K562 (cell line): ENCODE results near the gene IQUB. TPM values are rescaled to one million over a fixed set of nuclear protein-coding genes. Genes with fewer than 3 reads are reported as not detected.

ENCODE experiments used
- BACH1 ChIP-seq: fragments of 200-800 bp; sonication (Bioruptor generic); IDR thresholded peaks from 2 replicates; pipeline ENCODE4 v1.6.1; 2016; ENCODE audit warnings: missing genetic modification characterization, missing compliant biosample characterization
- BRF1 ChIP-seq: IDR thresholded peaks from 3 replicates; pipeline ENCODE4 v1.6.1; 2011; ENCODE audit warnings: borderline replicate concordance, mild to moderate bottlenecking; ENCODE audit not compliant: insufficient read length; ENCODE audit errors: extremely low read depth
- CREM ChIP-seq: IDR thresholded peaks from 2 replicates; pipeline ENCODE4 v1.6.1; 2014; ENCODE audit warnings: antibody characterized with exemption, low read depth
- HLTF ChIP-seq: fragments of 450-650 bp; IDR thresholded peaks from 2 replicates; pipeline ENCODE4 v1.6.1; 2016
- MAFK ChIP-seq: IDR thresholded peaks from 2 replicates; pipeline ENCODE4 v1.6.1; 2011; ENCODE audit warnings: low read length, improper control_type of control experiment
- MCM3 ChIP-seq: fragments of 450-650 bp; IDR thresholded peaks from 2 replicates; pipeline ENCODE4 v1.6.1; 2016
- NCOA4 ChIP-seq: fragments of 450-650 bp; IDR thresholded peaks from 2 replicates; pipeline ENCODE4 v1.6.1; 2018; ENCODE audit warnings: mild to moderate bottlenecking; ENCODE audit not compliant: partially characterized antibody
- NUFIP1 ChIP-seq: fragments of 450-650 bp; IDR thresholded peaks from 2 replicates; pipeline ENCODE4 v1.6.1; 2018; ENCODE audit not compliant: partially characterized antibody
- PTRF ChIP-seq: fragments of 450-650 bp; IDR thresholded peaks from 2 replicates; pipeline ENCODE4 v1.6.1; 2016; ENCODE audit warnings: mild to moderate bottlenecking, missing genetic modification characterization, missing compliant biosample characterization
- RB1 ChIP-seq: fragments of 450-650 bp; IDR thresholded peaks from 2 replicates; pipeline ENCODE4 v1.6.1; 2017; ENCODE audit warnings: low read depth, mild to moderate bottlenecking
- RFX1 ChIP-seq: fragments of 450-650 bp; IDR thresholded peaks from 2 replicates; pipeline ENCODE4 v1.6.1; 2016; ENCODE audit warnings: mild to moderate bottlenecking, moderate library complexity
- RFX7 ChIP-seq: fragments of 250-450 bp; sonication (Bioruptor Pico); IDR thresholded peaks from 2 replicates; pipeline ENCODE4 v1.5.1; 2021; ENCODE audit warnings: mild to moderate bottlenecking
- RHOXF2B ChIP-seq: fragments of 250-450 bp; sonication (Bioruptor Pico); conservative IDR thresholded peaks from 2 replicates; pipeline ENCODE4 v1.5.1; 2021
- TCF7L2 ChIP-seq: fragments of 150-350 bp; IDR thresholded peaks from 2 replicates; pipeline ENCODE4 v1.6.1; 2016; ENCODE audit warnings: low read depth, mild to moderate bottlenecking, low read length, moderate library complexity
- ZBTB17 ChIP-seq: fragments of 450-650 bp; formaldehyde crosslinking; IDR thresholded peaks from 2 replicates; pipeline ENCODE4 v1.4.0; 2020; ENCODE audit warnings: mild to moderate bottlenecking
- ZNF124 ChIP-seq: sonication (generic); formaldehyde crosslinking; IDR thresholded peaks from 2 replicates; pipeline ENCODE4 v1.8.1; 2022; ENCODE audit warnings: missing genetic modification reagents
- ZNF140 ChIP-seq: fragments of 250-450 bp; sonication (Bioruptor Pico); IDR thresholded peaks from 2 replicates; pipeline ENCODE4 v1.8.0; 2021; ENCODE audit warnings: moderate library complexity, mild to moderate bottlenecking, inconsistent platforms
- ZNF232 ChIP-seq: sonication (generic); formaldehyde crosslinking; IDR thresholded peaks from 2 replicates; pipeline ENCODE4 v1.8.0; 2022; ENCODE audit warnings: mild to moderate bottlenecking, missing genetic modification reagents
- ZNF24 ChIP-seq: fragments of 450-650 bp; IDR thresholded peaks from 2 replicates; pipeline ENCODE4 v1.6.1; 2016
- ZNF507 ChIP-seq: conservative IDR thresholded peaks from 2 replicates; pipeline ENCODE4 v1.6.1; 2017; ENCODE audit warnings: missing genetic modification characterization, missing compliant biosample characterization
- ZNF518B ChIP-seq: fragments of 250-450 bp; sonication (Bioruptor Pico); IDR thresholded peaks from 2 replicates; pipeline ENCODE4 v1.5.0; 2021; ENCODE audit warnings: mild to moderate bottlenecking, moderate library complexity
- polyA plus RNA-seq, 8 experiments: library from polyadenylated mRNA; depleted of rRNA in 4 of 8; stranded (reverse) in 5 of 8; unstranded in 3 of 8; fragments of >200 nt; fragmentation: Nextera tagmentation in 2 of 8; fragmentation: Illumina TruSeq in 1 of 8; extraction: Ambion mirVana in 2 of 8; extraction: Trizol in 1 of 8; gene quantifications; 2 replicates each; pipeline versions ENCODE4 v1.2.1 to v1.2.3, GENCODE V29; 2011 to 2014; ENCODE audit warnings: inconsistent platforms in 1 of 8, missing spikeins in 1 of 8
- total RNA-seq, 7 experiments: library from RNA; depleted of rRNA in 6 of 7; stranded (reverse); fragments of >200 nt in 6 of 7; fragmentation: Illumina TruSeq in 2 of 7; extraction: Trizol in 2 of 7; gene quantifications; 2 replicates each; pipeline versions ENCODE4 v1.2.1 to v1.2.3, GENCODE V29; 2011 to 2021; ENCODE audit warnings: low replicate concordance in 1 of 7
- TF ChIP-seq, protein P1 (sequence below): sonication (generic); formaldehyde crosslinking; IDR thresholded peaks from 2 replicates; pipeline ENCODE4 v1.8.0; 2022; ENCODE audit warnings: mild to moderate bottlenecking, missing genetic modification reagents, borderline replicate concordance
- TF ChIP-seq, protein P2 (sequence below), 2 experiments: IDR thresholded peaks; 2 replicates each; pipeline ENCODE4 v1.6.1; 2012; ENCODE audit warnings: improper control_type of control experiment in 2 of 2, low read depth in 2 of 2, low read length in 2 of 2, borderline replicate concordance in 1 of 2
- TF ChIP-seq, protein P3 (sequence below): fragments of 250-450 bp; sonication (Bioruptor Pico); IDR thresholded peaks from 2 replicates; pipeline ENCODE4 v1.4.0; 2020; ENCODE audit warnings: mild to moderate bottlenecking

IQUB gene
- total and polyA plus RNA-seq, 9 of the 15 experiments (the other 6 are each of a cell fraction or from before 2014, with no cell fraction given) = 0.62 to 2.6 (median 1.4) TPM

- TF ChIP-seq, protein P1, sequence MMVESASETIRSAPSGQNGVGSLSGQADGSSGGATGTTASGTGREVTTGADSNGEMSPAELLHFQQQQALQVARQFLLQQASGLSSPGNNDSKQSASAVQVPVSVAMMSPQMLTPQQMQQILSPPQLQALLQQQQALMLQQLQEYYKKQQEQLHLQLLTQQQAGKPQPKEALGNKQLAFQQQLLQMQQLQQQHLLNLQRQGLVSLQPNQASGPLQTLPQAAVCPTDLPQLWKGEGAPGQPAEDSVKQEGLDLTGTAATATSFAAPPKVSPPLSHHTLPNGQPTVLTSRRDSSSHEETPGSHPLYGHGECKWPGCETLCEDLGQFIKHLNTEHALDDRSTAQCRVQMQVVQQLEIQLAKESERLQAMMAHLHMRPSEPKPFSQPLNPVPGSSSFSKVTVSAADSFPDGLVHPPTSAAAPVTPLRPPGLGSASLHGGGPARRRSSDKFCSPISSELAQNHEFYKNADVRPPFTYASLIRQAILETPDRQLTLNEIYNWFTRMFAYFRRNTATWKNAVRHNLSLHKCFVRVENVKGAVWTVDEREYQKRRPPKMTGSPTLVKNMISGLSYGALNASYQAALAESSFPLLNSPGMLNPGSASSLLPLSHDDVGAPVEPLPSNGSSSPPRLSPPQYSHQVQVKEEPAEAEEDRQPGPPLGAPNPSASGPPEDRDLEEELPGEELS = no peak
- TF ChIP-seq MCM3 = no peak
- no peak for TF ChIP-seq ZBTB17 (CRISPR knock-in tag)
- TF ChIP-seq RB1 = no peak
- no peak for TF ChIP-seq PTRF (tag)
- no peak for TF ChIP-seq ZNF124
- TF ChIP-seq CREM = peak; percentile 80
- no peak for TF ChIP-seq ZNF140 (CRISPR knock-in tag)
- no peak for TF ChIP-seq RFX1
- TF ChIP-seq, protein P2, sequence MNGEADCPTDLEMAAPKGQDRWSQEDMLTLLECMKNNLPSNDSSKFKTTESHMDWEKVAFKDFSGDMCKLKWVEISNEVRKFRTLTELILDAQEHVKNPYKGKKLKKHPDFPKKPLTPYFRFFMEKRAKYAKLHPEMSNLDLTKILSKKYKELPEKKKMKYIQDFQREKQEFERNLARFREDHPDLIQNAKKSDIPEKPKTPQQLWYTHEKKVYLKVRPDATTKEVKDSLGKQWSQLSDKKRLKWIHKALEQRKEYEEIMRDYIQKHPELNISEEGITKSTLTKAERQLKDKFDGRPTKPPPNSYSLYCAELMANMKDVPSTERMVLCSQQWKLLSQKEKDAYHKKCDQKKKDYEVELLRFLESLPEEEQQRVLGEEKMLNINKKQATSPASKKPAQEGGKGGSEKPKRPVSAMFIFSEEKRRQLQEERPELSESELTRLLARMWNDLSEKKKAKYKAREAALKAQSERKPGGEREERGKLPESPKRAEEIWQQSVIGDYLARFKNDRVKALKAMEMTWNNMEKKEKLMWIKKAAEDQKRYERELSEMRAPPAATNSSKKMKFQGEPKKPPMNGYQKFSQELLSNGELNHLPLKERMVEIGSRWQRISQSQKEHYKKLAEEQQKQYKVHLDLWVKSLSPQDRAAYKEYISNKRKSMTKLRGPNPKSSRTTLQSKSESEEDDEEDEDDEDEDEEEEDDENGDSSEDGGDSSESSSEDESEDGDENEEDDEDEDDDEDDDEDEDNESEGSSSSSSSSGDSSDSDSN (IDR thresholded peaks at IDR 0.05; ENCODE audit: borderline replicate concordance in 1 of 2, low read depth in 2 of 2, low read length in 2 of 2) = no peak
- TF ChIP-seq BACH1 (tag) = no peak
- no peak for TF ChIP-seq ZNF24
- TF ChIP-seq ZNF518B (CRISPR knock-in tag) = no peak
- TF ChIP-seq ZNF507 = no peak
- no peak for TF ChIP-seq RFX7 (CRISPR knock-in tag)
- TF ChIP-seq BRF1 = no peak
- TF ChIP-seq NUFIP1 = no peak
- TF ChIP-seq NCOA4 = no peak
- TF ChIP-seq, protein P3, sequence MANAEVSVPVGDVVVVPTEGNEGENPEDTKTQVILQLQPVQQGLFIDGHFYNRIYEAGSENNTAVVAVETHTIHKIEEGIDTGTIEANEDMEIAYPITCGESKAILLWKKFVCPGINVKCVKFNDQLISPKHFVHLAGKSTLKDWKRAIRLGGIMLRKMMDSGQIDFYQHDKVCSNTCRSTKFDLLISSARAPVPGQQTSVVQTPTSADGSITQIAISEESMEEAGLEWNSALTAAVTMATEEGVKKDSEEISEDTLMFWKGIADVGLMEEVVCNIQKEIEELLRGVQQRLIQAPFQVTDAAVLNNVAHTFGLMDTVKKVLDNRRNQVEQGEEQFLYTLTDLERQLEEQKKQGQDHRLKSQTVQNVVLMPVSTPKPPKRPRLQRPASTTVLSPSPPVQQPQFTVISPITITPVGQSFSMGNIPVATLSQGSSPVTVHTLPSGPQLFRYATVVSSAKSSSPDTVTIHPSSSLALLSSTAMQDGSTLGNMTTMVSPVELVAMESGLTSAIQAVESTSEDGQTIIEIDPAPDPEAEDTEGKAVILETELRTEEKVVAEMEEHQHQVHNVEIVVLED = no peak
- no peak for TF ChIP-seq ZNF232 (CRISPR knock-in tag)
- TF ChIP-seq TCF7L2 = no peak
- TF ChIP-seq RHOXF2B (CRISPR knock-in tag) = no peak
- no peak for TF ChIP-seq MAFK
- no peak for TF ChIP-seq HLTF
Measured at GRCh38 chr7:123498601-123499000, 35.8 kb downstream of the IQUB start (continued).
